Mucosa of stomach (tissue), 1 donor: Measurements from ENCODE around the gene PHLDB2.

Experiments
- H3K27me3 ChIP-seq: one replicate; pipeline ENCODE4 v1.7.0; 2013; ENCODE audit warnings: mild to moderate bottlenecking, low read length; ENCODE audit not compliant: control insufficient read depth, insufficient read depth
- H3K36me3 ChIP-seq: one replicate; pipeline ENCODE4 v1.7.0; 2013; ENCODE audit warnings: low read length; ENCODE audit not compliant: control insufficient read depth, insufficient read depth
- H3K4me1 ChIP-seq: one replicate; pipeline ENCODE4 v1.7.0; 2013; ENCODE audit warnings: mild to moderate bottlenecking, low read length; ENCODE audit not compliant: control insufficient read depth, insufficient read depth
- H3K4me3 ChIP-seq: one replicate; pipeline ENCODE4 v1.7.0; 2013; ENCODE audit warnings: low read length
- H3K9ac ChIP-seq: one replicate; pipeline ENCODE4 v1.7.0; 2013; ENCODE audit warnings: mild to moderate bottlenecking, low read length, moderate library complexity
- H3K9me3 ChIP-seq: one replicate; pipeline ENCODE4 v1.7.0; 2013; ENCODE audit warnings: mild to moderate bottlenecking, low read length, moderate library complexity; ENCODE audit not compliant: control insufficient read depth
- donor health status: Pancreatic carcinoma.

PHLDB2 gene

GRCh38 chr3:111993038-111993437, 134.0 kb downstream of the PHLDB2 start:
- Histone ChIP-seq H3K36me3 (no peaks in the 10 kb centered on the region), H3K9me3 (no peaks in the 10 kb centered on the region)

GRCh38 chr3:111998636-111999483, 139.8 kb downstream of the PHLDB2 start, which contains the start of gene TAGLN3:
TSS of gene TAGLN3 (plus strand) at chr3:111998922. CDS start at chr3:111999423, 501 bp downstream.
- peaks cover 7% of the 10 kb centered on the region for H3K4me1 ChIP-seq
- H3K9me3 ChIP-seq, result no peaks in the 10 kb centered on the region
- peak within 1 kb of the TSS; percentile 30 for H3K9ac ChIP-seq
- peaks cover 16% of the 10 kb centered on the region for H3K27me3 ChIP-seq
- H3K4me3 ChIP-seq, result no peak within 1 kb of the TSS
- no peaks in the 10 kb centered on the region for H3K36me3 ChIP-seq

More at GRCh38 chr3:111993038-111993437, 134.0 kb downstream of the PHLDB2 start:
- H3K4me3 ChIP-seq, result no peak overlapping the region
- H3K27me3 ChIP-seq, result no peaks in the 10 kb centered on the region
- H3K9ac ChIP-seq, result no peak overlapping the region
- H3K4me1 ChIP-seq, result no peaks in the 10 kb centered on the region

- H3K4me3 ChIP-seq, result no peak overlapping the region
- peak overlapping the region; percentile 30 for H3K9ac ChIP-seq
- no peaks in the 10 kb centered on the region for H3K36me3 ChIP-seq
- H3K9me3 ChIP-seq, result no peaks in the 10 kb centered on the region
- H3K27me3 ChIP-seq, result peaks cover 16% of the 10 kb centered on the region
- peaks cover 7% of the 10 kb centered on the region for H3K4me1 ChIP-seq
These were observed 140.6 kb downstream of the PHLDB2 start for GRCh38 chr3:111999484-112000324.

- H3K9ac ChIP-seq, result no peak overlapping the region
- H3K4me1 ChIP-seq, result peaks cover 7% of the 10 kb centered on the region
- peaks cover 16% of the 10 kb centered on the region for H3K27me3 ChIP-seq
- no peaks in the 10 kb centered on the region for H3K36me3 ChIP-seq
- H3K9me3 ChIP-seq, result no peaks in the 10 kb centered on the region
- H3K4me3 ChIP-seq, result no peak overlapping the region
These were observed 141.3 kb downstream of the PHLDB2 start for GRCh38 chr3:112000367-112000771.

- Histone ChIP-seq H3K9me3 (no peaks in the 10 kb centered on the region), H3K4me3 (no peak overlapping the region), H3K4me1 (peaks cover 7% of the 10 kb centered on the region), H3K27me3 (peaks cover 16% of the 10 kb centered on the region), H3K36me3 (no peaks in the 10 kb centered on the region), H3K9ac (no peak overlapping the region)
These were observed 141.9 kb downstream of the PHLDB2 start for GRCh38 chr3:112000966-112001365.

- Histone ChIP-seq H3K9ac (no peak overlapping the region), H3K36me3 (no peaks in the 10 kb centered on the region), H3K4me3 (no peak overlapping the region), H3K27me3 (peaks cover 16% of the 10 kb centered on the region), H3K4me1 (peaks cover 7% of the 10 kb centered on the region), H3K9me3 (no peaks in the 10 kb centered on the region)
These were observed 142.5 kb downstream of the PHLDB2 start for GRCh38 chr3:112001526-112001925.

GRCh38 chr3:112002096-112002971, 143.3 kb downstream of the PHLDB2 start:
- Histone ChIP-seq H3K27me3 (peaks cover 16% of the 10 kb centered on the region), H3K4me3 (no peak overlapping the region), H3K4me1 (peaks cover 7% of the 10 kb centered on the region), H3K9me3 (no peaks in the 10 kb centered on the region), H3K9ac (no peak overlapping the region), H3K36me3 (no peaks in the 10 kb centered on the region)

GRCh38 chr3:112003321-112004080, 144.4 kb downstream of the PHLDB2 start:
- Histone ChIP-seq H3K36me3 (no peaks in the 10 kb centered on the region), H3K27me3 (peaks cover 15% of the 10 kb centered on the region), H3K4me1 (peaks cover 14% of the 10 kb centered on the region), H3K9me3 (no peaks in the 10 kb centered on the region), H3K4me3 (no peak overlapping the region), H3K9ac (no peak overlapping the region)

GRCh38 chr3:112004187-112004586, 145.1 kb downstream of the PHLDB2 start:
- Histone ChIP-seq H3K27me3 (peaks cover 9% of the 10 kb centered on the region), H3K4me3 (no peak overlapping the region), H3K9ac (no peak overlapping the region), H3K9me3 (no peaks in the 10 kb centered on the region), H3K36me3 (no peaks in the 10 kb centered on the region), H3K4me1 (peaks cover 15% of the 10 kb centered on the region)

- Histone ChIP-seq H3K4me3 (no peak overlapping the region), H3K9ac (no peak overlapping the region), H3K4me1 (peaks cover 15% of the 10 kb centered on the region), H3K36me3 (no peaks in the 10 kb centered on the region), H3K9me3 (no peaks in the 10 kb centered on the region), H3K27me3 (peaks cover 4% of the 10 kb centered on the region)
These were observed 145.6 kb downstream of the PHLDB2 start for GRCh38 chr3:112004669-112005068.

- Histone ChIP-seq H3K9me3 (no peaks in the 10 kb centered on the region), H3K4me3 (no peak overlapping the region), H3K36me3 (no peaks in the 10 kb centered on the region), H3K27me3 (no peaks in the 10 kb centered on the region), H3K9ac (no peak overlapping the region), H3K4me1 (peaks cover 16% of the 10 kb centered on the region)
These were observed 146.1 kb downstream of the PHLDB2 start for GRCh38 chr3:112005091-112005672.
